ENCODE results near the gene PPP1R9B. TPM values are rescaled to one million over a fixed set of nuclear protein-coding genes. Genes with fewer than 3 reads are reported as not detected.

The PPP1R9B gene
- total RNA-seq, 2 donors from 2014 or later = 24.1 to 34.6 TPM

- no peaks in the 10 kb centered on the region for H3K27me3 Mint-ChIP-seq (ENCODE audit: insufficient read depth)
- no peaks in the 10 kb centered on the region for H3K4me1 Mint-ChIP-seq
- Histone ChIP-seq H3K27me3 (ENCODE audit: control insufficient read depth, insufficient read depth, low read length, poor library complexity, severe bottlenecking) (no peaks in the 10 kb centered on the region), H3K9me3 (ENCODE audit: control insufficient read depth, low read length) (no peaks in the 10 kb centered on the region), H3K4me3 (ENCODE audit: low read length) (no peak overlapping the region), H3K4me1 (ENCODE audit: control insufficient read depth, insufficient read depth, low read length) (no peaks in the 10 kb centered on the region), H3K36me3 (ENCODE audit: control insufficient read depth, insufficient read depth, low read length) (peaks cover 15% of the 10 kb centered on the region), H3K9ac (ENCODE audit: extremely low read depth, low read length, poor library complexity, severe bottlenecking) (no peak overlapping the region), H3K27ac (ENCODE audit: low read depth, low read length) (no peak overlapping the region)
- WGBS, 2 experiments (ENCODE audit: insufficient coverage in 1 of 2, insufficient read length in 1 of 2) = 91 to 92% methylated on average over 5 to 8 of the region's 8 CpGs
- no peaks in the 10 kb centered on the region for H3K9me3 Mint-ChIP-seq
- H3K27ac Mint-ChIP-seq = no peak overlapping the region
- no peak for TF ChIP-seq CTCF (conservative IDR thresholded peaks at IDR 0.05)
- peaks cover 43% of the 10 kb centered on the region for H3K36me3 Mint-ChIP-seq (ENCODE audit: low read depth)
- no peak overlapping the region for H3K4me3 Mint-ChIP-seq
- no peak for DNase-seq
Measured at GRCh38 chr17:50190293-50190602, 39.8 kb upstream of the PPP1R9B start.

GRCh38 chr17:50189550-50190292 is 39.2 kb upstream of the PPP1R9B start:
- no peak for DNase-seq
- no peaks in the 10 kb centered on the region for H3K27me3 ChIP-seq (ENCODE audit: control insufficient read depth, insufficient read depth, low read length, poor library complexity, severe bottlenecking)
- H3K9me3 Mint-ChIP-seq = no peaks in the 10 kb centered on the region
- peaks cover 15% of the 10 kb centered on the region for H3K36me3 ChIP-seq (ENCODE audit: control insufficient read depth, insufficient read depth, low read length)
- H3K4me3 ChIP-seq (ENCODE audit: low read length) = no peak overlapping the region
- 90 to 94% methylated on average over 10 to 20 of the region's 20 CpGs for WGBS, 2 experiments (ENCODE audit: insufficient coverage in 1 of 2, insufficient read length in 1 of 2)
- peaks cover under 1% of the 10 kb centered on the region for H3K4me1 Mint-ChIP-seq
- H3K27me3 Mint-ChIP-seq (ENCODE audit: insufficient read depth) = no peaks in the 10 kb centered on the region
- no peak overlapping the region for H3K9ac ChIP-seq (ENCODE audit: extremely low read depth, low read length, poor library complexity, severe bottlenecking)
- H3K27ac Mint-ChIP-seq = no peak overlapping the region
- H3K4me1 ChIP-seq (ENCODE audit: control insufficient read depth, insufficient read depth, low read length) = no peaks in the 10 kb centered on the region
- no peak overlapping the region for H3K4me3 Mint-ChIP-seq
- no peaks in the 10 kb centered on the region for H3K9me3 ChIP-seq (ENCODE audit: control insufficient read depth, low read length)
- H3K36me3 Mint-ChIP-seq (ENCODE audit: low read depth) = peaks cover 45% of the 10 kb centered on the region
- TF ChIP-seq CTCF (conservative IDR thresholded peaks at IDR 0.05) = no peak
- H3K27ac ChIP-seq (ENCODE audit: low read depth, low read length) = no peak overlapping the region

GRCh38 chr17:50188921-50189549 is 38.6 kb upstream of the PPP1R9B start:
- H3K9me3 Mint-ChIP-seq = no peaks in the 10 kb centered on the region

More at GRCh38 chr17:50188921-50189549, 38.6 kb upstream of the PPP1R9B start:
- Mint-ChIP-seq H3K27me3 (ENCODE audit: insufficient read depth) (no peaks in the 10 kb centered on the region), H3K36me3 (ENCODE audit: low read depth) (peaks cover 42% of the 10 kb centered on the region), H3K27ac (no peak overlapping the region), H3K4me3 (no peak overlapping the region), H3K4me1 (peaks cover 5% of the 10 kb centered on the region)
- no peak overlapping the region for H3K9ac ChIP-seq (ENCODE audit: extremely low read depth, low read length, poor library complexity, severe bottlenecking)
- DNase-seq = no peak
- H3K27me3 ChIP-seq (ENCODE audit: control insufficient read depth, insufficient read depth, low read length, poor library complexity, severe bottlenecking) = no peaks in the 10 kb centered on the region
- WGBS, 2 experiments (ENCODE audit: insufficient coverage in 1 of 2, insufficient read length in 1 of 2) = 80 to 95% methylated on average over 2 to 11 of the region's 11 CpGs
- no peak for TF ChIP-seq CTCF (conservative IDR thresholded peaks at IDR 0.05)
- H3K9me3 ChIP-seq (ENCODE audit: control insufficient read depth, low read length) = no peaks in the 10 kb centered on the region
- H3K4me1 ChIP-seq (ENCODE audit: control insufficient read depth, insufficient read depth, low read length) = no peaks in the 10 kb centered on the region
- H3K4me3 ChIP-seq (ENCODE audit: low read length) = no peak overlapping the region
- H3K36me3 ChIP-seq (ENCODE audit: control insufficient read depth, insufficient read depth, low read length) = peaks cover 15% of the 10 kb centered on the region
- H3K27ac ChIP-seq (ENCODE audit: low read depth, low read length) = no peak overlapping the region
